Left cardiac atrium (tissue), 4 donors: ENCODE measurements around the gene CORIN. TPM values are rescaled to one million over a fixed set of nuclear protein-coding genes. Genes with fewer than 3 reads are reported as not detected.

Experiments
- ATAC-seq, 2 donors: fragments of 200-7000 bp; cut with Tn5 transposase; one replicate each; pipeline ENCODE4 v1.9.1; 2020; ENCODE audit warnings: mild to moderate bottlenecking in 2 of 2, moderate library complexity in 2 of 2
- DNase-seq: peaks from one replicate; pipeline ENCODE4 v3.0.0-alpha.2; 2020
- intact Hi-C, 2 donors: fragments of 100-400 bp; cut with DNase I; formaldehyde crosslinking; loops; one replicate each; pipeline versions ENCODE4 v1.14.1 to v1.15.1; 2022 to 2023
- total RNA-seq, 2 donors: library from RNA; stranded (reverse); fragmentation: NEBNext Ultra II Directional; extraction: Animal tissue kit (Norgen Biotek cat#: 25700); gene quantifications; one replicate each; pipeline ENCODE4 v1.2.1, GENCODE V29; 2021
- donor health status: DM: no; HTN: yes; CAD: no.
- donor health status: DM: no; HTN: yes; CAD: no; lungs with severe emphysema.
- donor health status: DM: yes; HTN: yes; CAD: no.
- donor health status: Dilated cardiomyopathy.

CORIN gene
- total RNA-seq, 2 donors from 2014 or later = 89.0 to 106 TPM

DNA sequence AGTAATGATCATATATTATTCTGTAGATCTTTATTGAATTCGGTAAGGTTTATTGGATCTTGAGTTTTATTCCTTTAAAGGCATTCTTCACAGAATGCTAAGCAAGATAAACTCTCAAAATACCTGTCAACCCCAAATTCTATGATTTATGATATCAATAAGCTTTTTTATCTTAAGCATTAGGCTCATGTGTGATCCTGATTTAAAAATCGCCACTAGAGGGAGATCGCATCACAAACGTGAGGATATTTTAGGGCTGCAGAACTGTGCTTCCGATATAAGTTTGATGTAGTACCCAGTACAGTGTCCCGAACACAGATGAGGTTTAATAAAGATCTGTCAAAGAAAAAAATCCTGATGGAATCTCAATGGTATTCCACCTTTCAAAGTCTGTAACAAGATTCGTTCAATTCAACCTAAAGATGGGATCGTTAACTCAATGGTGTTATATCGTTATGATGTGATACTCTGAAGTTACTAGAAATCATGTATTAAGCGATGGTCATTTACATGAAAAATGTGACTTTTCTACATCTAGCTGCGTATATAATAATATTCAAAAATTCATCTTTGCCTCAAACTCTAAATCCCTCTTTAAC lies 169.0 kb downstream of the CORIN start:
- DNase-seq = no peak
- intact Hi-C loops = loop anchor here in 1 of 2 donors (5.0 kb wide), 1 partner anchor 263 kb away; no protein-coding TSS in a partner anchor
- peak; percentile 48 to 73 for ATAC-seq

DNA sequence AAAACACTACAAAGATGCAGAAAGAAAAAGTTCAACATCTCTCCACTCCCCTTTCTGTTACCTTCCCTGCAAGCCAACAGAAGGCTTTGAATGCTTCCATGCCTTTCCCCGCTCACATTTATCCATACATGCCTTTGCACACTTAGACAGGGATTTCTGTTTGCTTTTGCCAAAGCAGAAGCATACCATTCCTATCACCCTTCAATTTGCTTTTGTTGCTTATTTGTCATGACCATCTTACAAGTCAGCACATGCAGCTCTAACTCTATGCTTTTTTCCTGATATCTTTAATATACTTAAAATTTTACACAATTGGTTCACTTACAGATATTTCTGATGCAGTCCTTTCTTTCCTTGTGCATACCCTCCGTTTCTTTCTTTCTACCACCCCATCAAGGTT lies 169.6 kb downstream of the CORIN start:
- DNase-seq (no peak), ATAC-seq (no peak)
- intact Hi-C loops = loop anchor here in 1 of 2 donors (5.0 kb wide), 1 partner anchor 264 kb away; no protein-coding TSS in a partner anchor

DNA sequence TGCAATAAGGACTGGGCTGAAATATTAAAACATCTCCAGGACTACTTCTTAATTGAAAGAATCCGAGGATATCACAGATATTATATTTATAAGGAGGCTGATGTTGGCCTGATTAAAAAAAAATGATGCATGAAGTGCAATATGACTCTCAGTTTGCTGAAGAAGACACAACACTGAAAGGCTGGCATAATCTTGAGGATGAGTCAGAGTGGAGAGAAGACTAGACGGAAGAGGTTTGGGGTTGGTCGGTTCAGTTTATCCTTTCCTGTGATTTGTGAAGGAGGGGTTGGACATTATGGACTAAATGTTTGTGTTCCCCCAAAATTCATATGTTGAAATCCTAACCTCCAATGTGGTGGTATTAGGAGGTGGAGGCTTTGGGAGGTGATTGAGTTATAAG lies 170.3 kb downstream of the CORIN start:
- ATAC-seq (no peak), DNase-seq (no peak)
- intact Hi-C loops = loop anchor here in 1 of 2 donors (5.0 kb wide), 1 partner anchor 265 kb away; no protein-coding TSS in a partner anchor

DNA sequence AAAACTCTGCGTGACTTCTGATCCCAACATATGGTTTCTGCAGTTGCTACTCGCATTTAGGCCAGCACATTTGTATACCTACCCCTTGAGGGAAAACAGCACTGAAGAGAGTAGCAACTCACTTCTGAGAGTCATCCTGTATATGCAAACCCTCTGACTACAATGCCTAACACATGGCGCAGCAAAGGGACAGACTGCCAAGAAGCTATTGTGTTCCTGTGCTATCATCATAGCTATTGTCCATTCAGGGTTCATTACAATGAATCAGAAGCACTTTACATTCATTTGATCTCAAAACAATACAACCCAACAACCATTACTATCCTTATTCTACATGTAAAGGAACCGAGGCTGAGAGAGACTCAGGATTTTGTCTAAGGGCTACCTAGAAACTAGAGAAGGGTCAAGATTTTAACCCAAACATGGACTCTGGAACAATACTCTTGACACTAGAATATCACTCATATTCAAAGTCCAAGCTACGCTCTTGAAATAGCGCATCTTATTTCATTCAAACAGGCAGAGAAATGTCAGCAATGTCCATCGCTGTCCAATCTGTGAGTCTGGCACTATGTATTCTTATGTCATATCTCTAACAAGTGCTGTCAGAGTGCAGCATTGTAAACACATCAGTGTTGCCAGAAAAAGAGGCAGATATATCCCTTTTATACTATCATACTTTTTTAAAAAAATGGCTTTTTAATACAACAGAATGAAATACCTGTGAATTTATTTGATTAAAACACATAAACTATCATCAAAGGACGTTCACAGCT lies 173.6 kb downstream of the CORIN start:
- no peak for DNase-seq
- intact Hi-C loops = no loop called here
- peak; percentile 31 to 37 for ATAC-seq

DNA sequence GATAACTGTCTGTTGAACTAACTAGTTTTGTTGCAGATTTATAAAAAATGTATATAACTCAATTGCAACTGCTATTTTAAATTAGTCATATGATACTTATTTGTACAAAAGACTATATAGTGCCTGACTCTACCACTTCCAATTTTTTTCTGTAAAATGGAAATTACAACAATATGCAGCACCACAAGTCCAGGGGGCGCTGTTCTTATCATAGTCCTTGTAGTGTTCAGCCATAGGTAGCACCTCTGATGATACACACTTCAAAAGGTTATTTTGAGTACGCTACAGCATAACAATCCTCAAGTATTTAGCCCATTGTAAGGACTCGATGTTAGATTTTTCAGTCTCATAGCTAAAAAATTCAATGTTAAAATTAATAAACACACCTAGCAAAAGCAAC lies 174.9 kb downstream of the CORIN start:
- DNase-seq = no peak
- intact Hi-C loops = no loop called here
- no peak for ATAC-seq

DNA sequence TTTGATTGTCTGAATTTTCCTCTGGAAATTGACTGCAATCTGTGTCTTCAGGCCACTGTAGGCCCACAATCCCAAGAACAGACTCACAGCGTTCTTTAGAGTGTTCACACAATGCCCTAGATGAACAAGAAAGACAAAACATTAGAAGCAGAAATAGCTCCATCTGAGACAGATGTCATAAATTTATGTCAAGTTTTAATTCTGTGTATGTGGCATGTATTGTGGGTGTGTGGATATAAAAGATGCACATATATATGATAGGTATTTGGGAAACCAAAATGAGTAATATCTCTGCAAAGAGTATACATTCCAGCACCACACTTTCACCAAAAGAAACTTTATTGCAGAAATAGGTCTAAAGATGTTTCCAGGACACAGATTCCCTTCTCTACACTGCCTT lies 176.1 kb downstream of the CORIN start:
- intact Hi-C loops = no loop called here
- ATAC-seq = no peak
- no peak for DNase-seq

DNA sequence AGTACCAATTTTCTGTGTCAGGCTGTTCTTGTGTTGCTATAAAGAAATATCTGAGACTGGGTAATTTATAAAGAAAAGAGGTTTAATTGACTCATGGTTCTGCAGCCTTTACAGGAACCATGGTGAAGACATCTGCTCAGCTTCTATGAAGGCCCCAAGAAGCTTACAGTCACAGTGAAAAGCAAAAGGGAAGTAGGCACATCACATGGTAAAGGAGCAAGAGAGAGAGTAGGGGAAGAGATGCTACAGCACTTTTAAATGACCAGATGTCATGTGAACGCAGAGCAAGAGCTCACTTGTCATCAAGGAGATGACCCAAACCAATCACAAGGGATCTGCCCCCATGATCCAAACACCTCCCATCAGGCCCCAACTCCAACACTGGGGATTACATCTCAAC lies 178.5 kb downstream of the CORIN start:
- no peak for ATAC-seq

DNA sequence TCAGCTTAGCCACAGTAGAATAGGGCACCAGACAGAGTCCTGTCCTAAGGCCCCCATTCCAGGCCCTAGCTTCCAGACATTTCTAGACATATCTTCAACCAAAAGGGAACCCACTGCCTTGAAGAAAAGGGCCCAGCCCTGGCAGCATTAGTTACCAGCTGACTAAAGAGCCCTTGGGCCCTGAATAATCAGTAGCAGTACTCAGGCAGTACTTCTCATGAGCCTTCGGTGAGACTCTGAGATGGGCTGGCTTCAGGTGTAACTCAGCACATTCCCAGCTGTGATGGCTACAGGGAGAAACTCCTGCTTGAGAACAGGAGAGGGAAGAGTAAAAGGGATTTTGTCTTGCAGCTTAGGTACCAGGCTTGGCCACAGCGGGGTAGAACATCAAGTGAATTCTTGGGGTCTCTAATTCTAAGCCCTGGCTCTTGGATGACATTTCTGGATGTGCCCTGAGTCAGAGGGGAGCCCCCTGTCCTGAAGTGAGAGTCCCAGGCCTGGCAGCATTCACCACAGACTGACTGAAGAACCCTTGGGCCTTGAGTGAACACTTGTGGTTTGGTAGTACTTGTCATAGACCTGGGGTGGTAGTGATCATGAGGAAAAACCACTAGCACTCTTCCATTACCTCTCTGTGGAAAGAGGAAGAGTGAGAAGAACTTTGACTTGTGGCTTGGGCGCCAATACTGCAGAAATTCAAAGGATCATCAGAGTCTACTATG lies 182.7 kb downstream of the CORIN start:
- intact Hi-C loops = no loop called here
- DNase-seq (no peak), ATAC-seq (no peak)

More for the DNA sequence above, 178.5 kb downstream of the CORIN start:
- no peak for DNase-seq
- intact Hi-C loops = no loop called here

DNA sequence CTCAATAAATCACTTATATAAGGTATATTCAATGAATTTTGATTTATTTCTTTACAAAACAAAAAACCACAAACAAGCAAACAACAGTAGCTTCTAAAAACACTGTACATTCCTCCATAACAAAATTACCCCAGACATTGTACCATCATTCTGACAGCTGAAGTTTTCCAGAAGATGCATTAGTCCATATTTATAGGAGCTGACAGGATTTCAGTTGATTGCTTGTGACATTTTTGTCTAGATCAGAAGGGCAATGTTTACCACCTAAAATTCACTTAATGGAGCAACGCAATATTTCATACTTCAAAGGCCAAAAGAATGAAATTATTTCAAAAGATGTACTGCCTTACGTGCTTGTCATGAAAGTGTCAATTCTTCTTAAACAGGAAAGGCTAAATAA lies 185.8 kb downstream of the CORIN start:
- ATAC-seq (no peak), DNase-seq (no peak)
- intact Hi-C loops = no loop called here

DNA sequence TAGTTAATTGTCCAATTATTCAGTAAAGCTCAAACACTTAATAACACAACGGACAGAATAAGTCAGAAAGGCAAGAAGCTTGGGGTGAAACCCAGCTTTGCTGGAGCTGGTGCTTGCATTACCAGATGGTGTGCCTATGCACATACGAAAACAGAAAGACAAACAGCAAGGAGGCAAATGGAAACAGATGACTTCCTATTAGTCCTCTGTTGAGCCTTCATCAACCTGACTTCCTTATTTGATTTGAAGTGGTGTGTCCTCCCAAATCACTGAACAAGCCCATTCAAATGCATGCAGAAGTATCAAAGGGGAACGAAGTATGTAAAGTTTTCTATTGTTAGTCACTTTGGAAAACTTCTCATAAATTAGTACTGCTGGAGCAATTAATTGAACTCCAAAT lies 186.6 kb downstream of the CORIN start:
- intact Hi-C loops = no loop called here
- ATAC-seq = no peak
- DNase-seq = no peak

DNA sequence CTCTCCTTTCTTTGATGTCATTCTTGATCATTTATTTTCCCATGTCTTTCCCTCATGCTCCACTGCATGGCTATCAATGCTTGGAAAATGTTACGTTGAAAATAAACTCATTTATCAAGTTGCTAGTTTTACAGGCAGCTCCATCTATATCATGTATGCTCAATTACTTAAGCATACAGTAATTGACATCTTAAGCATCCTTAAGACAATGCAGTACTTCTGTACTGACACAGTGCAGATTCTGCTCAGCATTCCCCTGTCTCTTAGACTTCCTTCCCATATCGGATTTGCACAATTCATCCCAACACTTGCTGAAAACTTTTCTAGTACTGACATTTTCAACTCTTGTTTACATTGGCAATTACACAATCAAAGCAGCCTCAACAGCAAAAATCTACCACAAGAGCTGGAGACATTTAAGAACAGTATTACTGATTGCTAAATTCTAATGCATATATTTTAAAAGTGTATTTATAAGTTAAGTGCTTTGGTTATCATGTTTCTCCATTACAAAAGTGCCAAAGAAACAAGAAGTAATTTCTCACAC lies 187.2 kb downstream of the CORIN start:
- DNase-seq (no peak), ATAC-seq (no peak)
- intact Hi-C loops = no loop called here

DNA sequence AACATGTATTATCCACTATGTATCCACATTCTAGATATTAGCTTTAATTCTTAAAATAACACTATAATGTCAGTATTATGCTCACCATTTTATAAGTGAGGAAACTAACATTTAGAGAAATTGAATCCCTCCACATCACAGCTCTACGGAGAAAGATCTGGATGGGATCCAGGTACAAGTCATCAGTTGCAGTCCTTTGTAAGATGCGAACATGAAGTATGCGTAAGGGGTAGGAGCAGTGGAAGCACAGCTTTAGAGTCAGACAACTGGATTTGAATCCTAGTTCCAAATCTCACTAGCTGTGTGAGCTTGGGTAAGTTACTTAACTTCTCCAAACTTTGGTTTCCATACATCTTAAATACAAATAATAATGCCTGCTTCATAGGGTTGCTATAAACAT lies 190.3 kb downstream of the CORIN start:
- intact Hi-C loops = no loop called here
- ATAC-seq = peak; percentile 53 to 71
- no peak for DNase-seq

DNA sequence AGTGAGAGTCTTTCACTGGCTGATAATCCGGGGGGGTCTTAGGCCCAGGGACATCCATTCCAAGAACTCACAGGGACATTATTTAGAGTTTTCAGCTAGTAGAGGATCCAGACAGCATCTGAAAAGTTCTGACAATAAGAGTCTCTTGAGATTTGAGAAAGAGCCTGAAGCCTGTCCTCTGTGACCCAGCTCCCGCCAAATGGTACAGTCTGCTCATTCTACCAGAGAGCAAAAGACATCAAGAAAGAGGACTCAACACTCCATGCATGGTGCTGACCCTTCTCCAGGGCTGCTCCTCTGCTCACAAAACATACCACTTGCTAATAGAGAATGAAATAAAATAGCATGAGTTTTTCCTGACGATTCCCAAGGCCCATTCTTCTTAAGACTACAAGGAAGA lies 190.8 kb downstream of the CORIN start:
- ATAC-seq = peak in 1 of 2 donors; percentile 42
- intact Hi-C loops = no loop called here
- DNase-seq = no peak

DNA sequence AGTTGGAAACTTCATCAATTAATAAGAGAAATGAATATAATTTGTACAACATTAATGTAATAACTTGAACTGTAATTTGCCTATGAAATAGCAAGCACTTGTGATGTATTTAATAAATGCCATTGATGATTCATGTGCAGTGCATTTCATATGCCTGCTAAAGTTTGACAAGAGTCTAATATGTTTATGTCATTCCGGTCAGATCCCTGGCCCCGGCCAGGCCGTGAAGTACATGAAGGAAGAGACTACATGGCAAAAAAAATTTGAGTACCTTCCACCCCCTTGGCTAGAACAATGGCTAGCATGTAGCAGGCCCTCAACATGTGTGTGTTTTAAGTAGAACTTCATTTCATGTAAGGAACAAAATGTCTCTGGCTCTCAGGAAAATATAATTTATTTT lies 191.5 kb downstream of the CORIN start:
- ATAC-seq (no peak), DNase-seq (no peak)
- intact Hi-C loops = no loop called here

DNA sequence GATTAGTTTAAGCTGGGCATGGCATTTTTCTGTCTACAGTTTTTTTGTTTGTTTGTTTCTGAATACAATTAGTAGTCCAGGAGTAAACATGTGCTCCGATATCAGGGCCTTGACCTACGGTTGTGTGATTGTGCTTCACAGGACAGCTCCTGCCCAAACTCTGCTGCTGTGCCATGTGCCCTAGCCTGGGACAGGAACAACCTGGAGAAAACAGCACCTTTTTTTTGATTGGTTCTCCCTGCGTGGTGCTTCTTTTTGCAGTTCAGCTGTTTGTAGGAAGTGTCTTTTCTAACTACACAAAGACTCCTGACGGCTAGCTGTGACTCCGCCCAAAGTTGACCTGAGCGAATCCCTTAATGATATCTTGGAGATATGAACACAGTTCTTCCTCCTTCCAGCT lies 194.0 kb downstream of the CORIN start:
- ATAC-seq (no peak), DNase-seq (no peak)
- intact Hi-C loops = no loop called here

DNA sequence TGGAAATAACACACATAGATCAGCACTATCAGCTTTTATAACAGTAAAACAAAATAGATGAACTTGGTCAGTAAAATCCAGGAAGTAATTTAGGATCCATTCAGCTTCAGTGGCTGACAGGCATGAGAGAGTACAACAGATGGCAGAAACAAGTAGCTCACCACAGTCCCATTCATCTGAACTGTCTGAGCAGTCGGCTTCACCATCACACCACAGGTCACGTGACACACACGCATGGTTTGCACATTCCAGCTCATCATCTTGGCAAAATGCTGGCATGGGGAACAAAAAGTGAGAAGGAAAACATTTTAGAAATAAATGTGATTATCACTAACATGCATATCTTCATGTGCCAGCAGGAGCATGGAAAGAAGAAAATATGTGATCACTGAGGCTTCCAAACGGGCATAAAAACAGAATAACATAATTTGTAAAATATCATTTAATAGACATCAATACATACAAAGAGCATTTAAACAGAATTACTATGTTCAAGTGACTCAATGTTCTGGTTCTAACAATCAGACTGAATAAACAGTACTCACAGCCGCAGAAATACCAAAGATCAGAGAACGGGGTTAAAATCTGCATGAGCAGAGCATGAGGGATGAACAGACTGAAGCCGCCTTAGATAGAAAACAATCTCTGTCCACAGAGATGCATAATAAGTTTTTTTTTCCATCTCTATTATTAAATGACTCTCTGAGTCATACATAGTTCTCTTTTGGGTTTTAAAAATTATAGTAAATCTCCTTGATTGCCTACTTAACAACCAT lies 194.7 kb downstream of the CORIN start:
- DNase-seq = no peak
- peak in 1 of 2 donors; percentile 42 for ATAC-seq
- intact Hi-C loops = no loop called here

DNA sequence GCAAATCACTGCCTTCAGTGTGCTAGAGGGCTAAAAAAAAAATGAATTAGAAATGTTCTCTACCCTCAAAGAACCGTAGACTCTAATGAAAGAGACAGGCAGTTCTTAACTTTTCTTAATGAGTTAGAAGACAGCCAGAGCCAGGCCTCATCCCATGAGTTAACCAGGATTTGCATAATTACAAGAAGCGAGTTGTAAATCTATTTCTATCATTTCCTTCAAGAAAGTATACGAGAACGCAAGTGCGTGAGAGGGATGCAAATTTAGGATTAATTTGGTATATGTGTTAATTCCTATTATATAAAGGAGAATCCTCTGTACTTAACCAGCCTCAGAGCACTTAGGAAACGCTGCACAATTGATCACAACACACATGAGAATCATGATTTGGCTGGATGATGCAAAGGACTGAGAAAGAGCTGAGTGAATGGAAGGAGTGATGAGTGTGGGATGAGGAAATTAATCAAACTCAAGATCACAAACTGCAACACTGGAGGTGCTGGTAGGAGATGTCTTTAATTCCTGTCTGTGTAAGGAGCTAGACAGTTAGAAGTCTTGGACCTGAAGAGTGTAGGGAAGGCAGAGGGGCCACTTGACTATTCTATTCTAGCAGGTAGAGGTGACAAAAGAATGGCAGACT lies 195.6 kb downstream of the CORIN start:
- DNase-seq = no peak
- intact Hi-C loops = no loop called here

DNA sequence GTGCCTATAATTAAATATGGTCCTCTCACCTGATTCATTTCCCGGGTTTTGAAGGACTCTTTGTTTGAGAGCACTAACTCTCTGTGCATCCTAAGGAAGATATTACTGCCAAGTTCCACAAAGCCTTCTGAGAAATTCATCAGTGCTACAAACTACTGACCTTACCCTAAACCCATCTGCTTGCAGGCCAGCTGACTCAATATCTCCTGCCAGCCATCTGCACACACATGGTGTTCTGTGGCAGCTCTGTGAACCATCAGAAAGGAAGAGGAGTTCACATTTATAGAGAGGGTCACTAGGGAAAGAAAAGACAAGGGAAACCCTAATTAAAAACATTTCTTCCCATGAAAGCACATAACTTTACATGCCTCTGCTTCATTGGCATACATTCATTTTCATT lies 196.1 kb downstream of the CORIN start:
- DNase-seq (no peak), ATAC-seq (peak in 1 of 2 donors; percentile 70)
- intact Hi-C loops = no loop called here

More for the DNA sequence above, 195.6 kb downstream of the CORIN start:
- ATAC-seq = no peak

DNA sequence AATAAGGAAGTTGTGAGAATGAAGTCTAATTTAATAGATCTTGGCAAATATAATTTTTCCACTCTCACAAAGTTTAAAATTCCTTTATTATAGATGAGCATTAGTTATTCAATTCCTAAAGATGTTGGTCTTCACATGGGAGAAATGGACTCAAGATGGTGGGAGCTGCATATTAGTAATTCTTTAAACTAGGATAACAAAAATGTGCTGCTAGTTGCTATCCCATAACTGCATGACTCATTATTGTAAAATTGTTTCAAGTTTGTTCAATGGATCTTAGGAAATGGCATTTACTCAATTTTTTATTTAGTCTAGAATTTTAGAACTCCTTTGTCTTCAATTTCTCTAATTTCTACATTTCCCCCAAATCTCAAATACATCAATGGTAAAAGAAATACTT lies 197.0 kb downstream of the CORIN start:
- intact Hi-C loops = no loop called here
- DNase-seq (no peak), ATAC-seq (no peak)
